Upper lobe of left lung (tissue), 4 donors: ENCODE data around the gene STIM1.
A peak's percentile ranks its signal among the peaks of the same experiment; 100 is the strongest.

ENCODE experiments used
- CTCF ChIP-seq, 6 experiments: fragments of 450-650 bp in 4 of 6; fragments of 200-600 bp in 2 of 6; sonication (generic) in 2 of 6; IDR thresholded peaks; one replicate each; pipeline ENCODE4 v1.5.1; 2016 to 2019; ENCODE audit warnings: antibody characterized with exemption in 6 of 6
- POLR2A ChIP-seq, 4 donors: fragments of 450-650 bp; IDR thresholded peaks; one replicate each; pipeline ENCODE4 v1.5.1; 2016 to 2017; ENCODE audit warnings: antibody characterized with exemption in 4 of 4, mild to moderate bottlenecking in 2 of 4
- POLR2AphosphoS5 ChIP-seq, 2 donors: sonication (generic); formaldehyde crosslinking; IDR thresholded peaks; one replicate each; pipeline ENCODE4 v1.5.1; 2017; ENCODE audit warnings: antibody characterized with exemption in 2 of 2

GRCh38 chr11:3834664-3835461, 20.6 kb upstream of the STIM1 start:
- TF ChIP-seq CTCF (IDR thresholded peaks at IDR 0.05): no peak
- TF ChIP-seq POLR2AphosphoS5 (IDR thresholded peaks at IDR 0.05): peak; percentile 63 to 65
- TF ChIP-seq POLR2A (IDR thresholded peaks at IDR 0.05): no peak
